Mesenchymal stem cell (in vitro differentiated cells and primary cell): ENCODE results near the gene CR1.
"Not testable (repeated sequence)": the region's sequence is repeated elsewhere in the genome, so short reads cannot be mapped to it uniquely, and the experiment has no call there.

Experiments
- DNase-seq: peaks from one replicate; pipeline ENCODE4 v3.0.0-alpha.2; 2013
- H2AFZ ChIP-seq: one replicate; pipeline ENCODE4 v1.6.1; 2013; ENCODE audit warnings: low read depth, mild to moderate bottlenecking, control low read depth, inconsistent platforms, low read length, moderate library complexity
- H2AK5ac ChIP-seq: 2 replicates; pipeline ENCODE4 v1.6.1; 2013; ENCODE audit warnings: low read length, moderate library complexity, mild to moderate bottlenecking, inconsistent platforms; ENCODE audit not compliant: severe bottlenecking
- H2BK120ac ChIP-seq: one replicate; pipeline ENCODE4 v1.6.1; 2013; ENCODE audit warnings: low read depth, mild to moderate bottlenecking, inconsistent platforms, low read length, moderate library complexity
- H2BK12ac ChIP-seq, 2 experiments: one replicate each; pipeline ENCODE4 v1.6.1; 2013; ENCODE audit warnings: inconsistent platforms in 2 of 2, low read length in 2 of 2, mild to moderate bottlenecking in 2 of 2, moderate library complexity in 2 of 2, control low read depth in 1 of 2
- H2BK15ac ChIP-seq: one replicate; pipeline ENCODE4 v1.6.1; 2013; ENCODE audit warnings: mild to moderate bottlenecking, low read depth, inconsistent platforms; ENCODE audit not compliant: poor library complexity, severe bottlenecking
- H2BK5ac ChIP-seq: 2 replicates; pipeline ENCODE4 v1.6.1; 2013; ENCODE audit warnings: low read depth, mild to moderate bottlenecking, low read length, control low read depth, inconsistent platforms; ENCODE audit not compliant: poor library complexity, severe bottlenecking
- H3K14ac ChIP-seq, 2 experiments: one replicate each; pipeline ENCODE4 v1.6.1; 2013; ENCODE audit warnings: inconsistent platforms in 2 of 2, low read length in 2 of 2, control low read depth in 1 of 2, mild to moderate bottlenecking in 1 of 2, moderate library complexity in 1 of 2
- H3K18ac ChIP-seq, 2 experiments: one replicate each; pipeline ENCODE4 v1.6.1; 2013; ENCODE audit warnings: inconsistent platforms in 2 of 2, low read length in 2 of 2, control low read depth in 1 of 2, low read depth in 1 of 2, mild to moderate bottlenecking in 1 of 2
- H3K23ac ChIP-seq, 2 experiments: one replicate each; pipeline ENCODE4 v1.6.1; 2013; ENCODE audit warnings: inconsistent platforms in 2 of 2, low read length in 2 of 2, mild to moderate bottlenecking in 2 of 2, moderate library complexity in 2 of 2, control low read depth in 1 of 2
- H3K27ac ChIP-seq: 2 replicates; pipeline ENCODE4 v1.5.1; 2013; ENCODE audit warnings: mild to moderate bottlenecking, moderate library complexity, low read length, control low read depth, inconsistent platforms; ENCODE audit not compliant: poor library complexity, severe bottlenecking
- H3K27me3 ChIP-seq, 2 experiments: 2 replicates each; pipeline versions ENCODE4 v1.6.1 to v1.7.0; 2013; ENCODE audit warnings: low read length in 2 of 2, mild to moderate bottlenecking in 2 of 2, moderate library complexity in 2 of 2, control low read depth in 1 of 2, inconsistent platforms in 1 of 2; ENCODE audit not compliant: control insufficient read depth in 1 of 2, insufficient read depth in 1 of 2
- H3K36me3 ChIP-seq, 2 experiments: 2 replicates each; pipeline versions ENCODE4 v1.6.1 to v1.7.0; 2013; ENCODE audit warnings: low read length in 2 of 2, control low read depth in 1 of 2, inconsistent platforms in 1 of 2, low read depth in 1 of 2, mild to moderate bottlenecking in 1 of 2; ENCODE audit not compliant: insufficient read depth in 2 of 2, control insufficient read depth in 1 of 2
- H3K4ac ChIP-seq, 2 experiments: one replicate each; pipeline ENCODE4 v1.6.1; 2013; ENCODE audit warnings: inconsistent platforms in 2 of 2, low read length in 2 of 2, mild to moderate bottlenecking in 2 of 2, moderate library complexity in 2 of 2, control low read depth in 1 of 2, low read depth in 1 of 2
- H3K4me1 ChIP-seq: 2 replicates; pipeline ENCODE4 v1.6.1; 2013; ENCODE audit warnings: low read depth, low read length, control low read depth; ENCODE audit not compliant: control insufficient read depth, insufficient read depth
- H3K4me2 ChIP-seq: 2 replicates; pipeline ENCODE4 v1.6.1; 2013; ENCODE audit warnings: low read length, mild to moderate bottlenecking, inconsistent platforms; ENCODE audit not compliant: poor library complexity, severe bottlenecking
- H3K4me3 ChIP-seq, 2 experiments: 2 replicates each; pipeline versions ENCODE4 v1.5.1 to v1.7.0; 2013; ENCODE audit warnings: low read length in 2 of 2, mild to moderate bottlenecking in 2 of 2, control low read depth in 1 of 2, low read depth in 1 of 2; ENCODE audit not compliant: insufficient read depth in 1 of 2
- H3K79me1 ChIP-seq: replicated peaks from 2 replicates; pipeline ENCODE4 v1.6.1; 2013; ENCODE audit warnings: mild to moderate bottlenecking, control low read depth, low read length, inconsistent platforms; ENCODE audit not compliant: poor library complexity, severe bottlenecking
- H3K9ac ChIP-seq: 2 replicates; pipeline ENCODE4 v1.7.0; 2013; ENCODE audit warnings: mild to moderate bottlenecking, low read length, moderate library complexity
- H3K9me3 ChIP-seq: 2 replicates; pipeline ENCODE4 v1.7.0; 2013; ENCODE audit warnings: mild to moderate bottlenecking, low read length; ENCODE audit not compliant: control insufficient read depth
- H4K8ac ChIP-seq: one replicate; pipeline ENCODE4 v1.6.1; 2013; ENCODE audit warnings: inconsistent platforms, mild to moderate bottlenecking, low read length, moderate library complexity
- H4K91ac ChIP-seq: one replicate; pipeline ENCODE4 v1.6.1; 2013; ENCODE audit warnings: mild to moderate bottlenecking, low read length, inconsistent platforms
- WGBS: methylation state at CpG from one replicate; pipeline ENCODE4 v1.1.7; 2013; ENCODE audit warnings: mixed read lengths; 5-methylcytosine and 5-hydroxymethylcytosine counted together

The CR1 gene

DNA sequence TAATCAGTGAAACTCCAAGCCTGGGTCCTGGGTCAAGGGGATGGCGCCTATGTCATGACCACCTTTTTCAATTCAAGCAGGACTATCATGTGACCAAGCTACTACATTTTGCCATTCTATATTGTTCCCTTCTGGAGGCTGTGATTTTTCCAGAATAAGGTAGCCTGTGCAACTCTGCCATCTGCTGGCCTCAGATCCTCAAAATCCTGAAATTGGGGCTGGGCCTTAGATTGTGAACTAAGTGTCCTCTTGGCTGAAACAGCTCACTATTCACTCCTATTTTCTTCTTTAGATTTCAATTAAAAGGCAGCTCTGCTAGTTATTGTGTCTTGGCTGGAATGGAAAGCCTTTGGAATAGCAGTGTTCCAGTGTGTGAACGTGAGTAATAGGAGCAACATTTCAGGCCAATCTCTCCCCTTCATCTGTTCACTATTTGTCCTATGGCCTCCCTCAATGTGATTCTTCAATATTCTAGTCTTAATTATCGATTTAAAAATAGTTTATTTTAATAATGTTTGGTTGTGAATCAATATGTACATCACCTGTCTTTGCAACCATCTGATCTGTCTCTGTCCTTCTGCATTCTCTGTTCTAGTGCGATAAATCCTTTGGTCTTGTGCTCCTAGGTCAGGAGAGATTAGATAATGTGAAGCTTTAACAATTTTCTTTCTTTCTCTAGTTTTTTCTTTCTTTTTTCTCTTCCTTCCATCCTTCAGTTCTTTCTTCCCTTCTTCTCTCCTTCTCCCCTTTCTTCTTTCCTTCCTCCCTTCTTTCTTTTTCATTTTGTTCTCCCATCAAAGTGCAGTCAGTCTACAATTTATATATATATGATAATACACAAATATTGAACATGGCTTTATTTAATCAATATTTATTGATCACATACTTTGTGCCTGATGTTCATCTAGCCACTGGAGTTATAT is 69.8 kb downstream of the CR1 start:
- WGBS = no CpG with 5 or more reads among the region's 4 CpGs
- Histone ChIP-seq H3K27me3 (no peaks in the 10 kb centered on the region), H2BK12ac (no peak overlapping the region), H3K4me1 (no peaks in the 10 kb centered on the region), H3K27ac (no peak overlapping the region), H3K14ac (no peak overlapping the region), H3K9ac (no peak overlapping the region), H3K4ac (no peak overlapping the region), H2BK15ac (no peak overlapping the region), H4K91ac (no peak overlapping the region), H2AK5ac (no peak overlapping the region), H3K23ac (no peak overlapping the region), H2AFZ (no peak overlapping the region), H3K9me3 (no peaks in the 10 kb centered on the region), H2BK5ac (no peak overlapping the region), H3K18ac (no peak overlapping the region), H4K8ac (no peak overlapping the region), H3K79me1 (no peaks in the 10 kb centered on the region), H3K4me3 (no peak overlapping the region), H3K4me2 (no peak overlapping the region), H2BK120ac (no peak overlapping the region), H3K36me3 (no peaks in the 10 kb centered on the region)
- DNase-seq = no peak

DNA sequence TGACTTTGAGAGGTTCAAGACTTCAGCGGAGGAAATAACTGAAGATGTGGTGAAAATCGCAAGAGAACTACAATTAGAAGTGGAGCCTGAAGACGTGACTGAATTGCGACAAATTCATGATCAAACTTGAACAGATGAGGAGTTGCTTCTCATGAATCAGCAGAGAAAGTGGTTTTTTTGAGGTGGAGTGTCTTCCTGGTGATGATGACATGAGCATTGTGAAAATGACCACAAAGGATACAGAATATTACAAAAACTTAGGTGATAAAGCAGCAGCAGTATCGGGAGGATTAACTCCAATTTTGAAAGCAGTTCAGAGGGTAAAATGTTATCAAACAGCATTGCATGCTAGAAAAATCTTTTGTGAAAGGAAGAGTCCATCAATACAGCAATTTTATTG is 76.0 kb downstream of the CR1 start:
- not testable (repeated sequence) for H2BK12ac ChIP-seq, H3K4ac ChIP-seq, H3K4me2 ChIP-seq, H2BK120ac ChIP-seq, H3K18ac ChIP-seq, H3K4me1 ChIP-seq, H3K27me3 ChIP-seq, H3K14ac ChIP-seq, H2BK15ac ChIP-seq, H2AK5ac ChIP-seq, H3K79me1 ChIP-seq, H4K8ac ChIP-seq, H3K23ac ChIP-seq, H2BK5ac ChIP-seq, H3K9me3 ChIP-seq, H2AFZ ChIP-seq, H3K4me3 ChIP-seq, H4K91ac ChIP-seq, DNase-seq, H3K36me3 ChIP-seq, H3K9ac ChIP-seq, H3K27ac ChIP-seq
- no CpG with 5 or more reads among the region's 5 CpGs for WGBS

DNA sequence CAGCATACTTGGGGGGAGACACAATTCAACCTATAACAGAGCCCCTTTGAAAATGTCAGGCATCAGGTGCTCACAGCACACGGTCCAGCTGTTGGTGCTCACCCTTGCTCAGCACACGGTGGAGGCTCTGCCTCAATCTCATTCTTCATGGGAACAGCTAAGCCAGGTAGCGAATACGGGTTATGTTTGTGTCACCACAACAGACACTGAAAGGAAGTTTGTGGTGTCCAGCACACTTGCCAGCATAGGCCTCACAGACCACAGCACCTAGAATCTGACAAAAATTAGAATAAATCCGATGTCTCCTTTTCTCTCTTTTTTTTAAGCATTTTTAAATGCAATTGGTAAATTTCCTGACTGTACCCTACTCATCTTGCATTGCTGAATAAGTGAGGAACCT is 77.1 kb downstream of the CR1 start:
- not testable (repeated sequence) for H3K9ac ChIP-seq, H3K23ac ChIP-seq, H2AK5ac ChIP-seq, H3K4me1 ChIP-seq, H2BK15ac ChIP-seq, H2BK120ac ChIP-seq, H2BK5ac ChIP-seq, H2AFZ ChIP-seq, H3K4me2 ChIP-seq, H3K36me3 ChIP-seq, H2BK12ac ChIP-seq, H4K8ac ChIP-seq, DNase-seq, H3K9me3 ChIP-seq, H3K18ac ChIP-seq, H3K14ac ChIP-seq, H3K27ac ChIP-seq, H3K27me3 ChIP-seq, H3K4me3 ChIP-seq, H3K4ac ChIP-seq, H4K91ac ChIP-seq, H3K79me1 ChIP-seq
- WGBS = 84% methylated on average over 4 of the region's 5 CpGs

DNA sequence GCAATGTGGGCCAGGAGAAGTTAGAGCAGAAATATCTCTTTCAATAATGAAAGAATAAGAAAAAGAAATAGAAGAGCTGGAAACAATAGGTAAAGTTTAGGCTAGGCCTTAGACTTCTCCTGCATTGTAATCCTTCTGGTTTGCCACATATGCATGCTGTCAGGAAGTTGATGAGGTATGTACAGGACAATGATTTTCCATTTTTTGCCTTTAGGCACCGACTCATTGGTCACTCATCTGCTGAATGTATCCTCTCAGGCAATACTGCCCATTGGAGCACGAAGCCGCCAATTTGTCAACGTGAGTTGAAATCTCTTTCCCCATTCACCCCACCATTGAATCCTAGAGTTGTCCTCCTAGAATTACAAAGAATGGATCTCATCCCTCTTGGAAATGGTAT is 79.4 kb downstream of the CR1 start:
- H3K4me3 ChIP-seq, H3K9ac ChIP-seq, H3K23ac ChIP-seq, H2BK120ac ChIP-seq, H3K4me1 ChIP-seq, H2AK5ac ChIP-seq, H2BK12ac ChIP-seq, H4K8ac ChIP-seq, DNase-seq, H3K27ac ChIP-seq, H2AFZ ChIP-seq, H3K4me2 ChIP-seq, H3K18ac ChIP-seq, H3K14ac ChIP-seq, H4K91ac ChIP-seq, H2BK15ac ChIP-seq, H3K79me1 ChIP-seq, H3K36me3 ChIP-seq, H2BK5ac ChIP-seq, H3K4ac ChIP-seq, H3K27me3 ChIP-seq, H3K9me3 ChIP-seq: not testable (repeated sequence)
- WGBS = 84% methylated on average over 4 of the region's 4 CpGs
